ENCODE data around the gene LAMP1. TPM values are rescaled to one million over a fixed set of nuclear protein-coding genes. Genes with fewer than 3 reads are reported as not detected.
"Not testable (repeated sequence)": the region's sequence is repeated elsewhere in the genome, so short reads cannot be mapped to it uniquely, and the experiment has no call there.

The LAMP1 gene, protein sequence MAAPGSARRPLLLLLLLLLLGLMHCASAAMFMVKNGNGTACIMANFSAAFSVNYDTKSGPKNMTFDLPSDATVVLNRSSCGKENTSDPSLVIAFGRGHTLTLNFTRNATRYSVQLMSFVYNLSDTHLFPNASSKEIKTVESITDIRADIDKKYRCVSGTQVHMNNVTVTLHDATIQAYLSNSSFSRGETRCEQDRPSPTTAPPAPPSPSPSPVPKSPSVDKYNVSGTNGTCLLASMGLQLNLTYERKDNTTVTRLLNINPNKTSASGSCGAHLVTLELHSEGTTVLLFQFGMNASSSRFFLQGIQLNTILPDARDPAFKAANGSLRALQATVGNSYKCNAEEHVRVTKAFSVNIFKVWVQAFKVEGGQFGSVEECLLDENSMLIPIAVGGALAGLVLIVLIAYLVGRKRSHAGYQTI
- total RNA-seq (50.7 TPM), polyA plus RNA-seq (85.4 TPM)
- long read RNA-seq, donor 1, partial matches to known transcripts = 0 of 3 reads
- long read RNA-seq, donor 1, other reads (novel, unspliced or antisense) = 0 of 3 reads
- long read RNA-seq, donor 2 = 0 reads
- long read RNA-seq, donor 3, transcript LAMP1-201 (9 exons, 2,699 nt) = major isoform, 69 of 84 reads
- long read RNA-seq, donor 3, partial matches to known transcripts = 15 of 84 reads
- long read RNA-seq, donor 3, other reads (novel, unspliced or antisense) = 0 of 84 reads
- long read RNA-seq, donor 4, transcript LAMP1-201 (9 exons, 2,699 nt) = major isoform, 15 of 20 reads
- long read RNA-seq, donor 4, partial matches to known transcripts = 5 of 20 reads
- long read RNA-seq, donor 4, other reads (novel, unspliced or antisense) = 0 of 20 reads
- long read RNA-seq, donor 5, transcript LAMP1-201 (9 exons, 2,699 nt) = major isoform, 62 of 171 reads
- long read RNA-seq, donor 5, partial matches to known transcripts = 109 of 171 reads
- long read RNA-seq, donor 5, other reads (novel, unspliced or antisense) = 0 of 171 reads
- long read RNA-seq, donor 6, transcript LAMP1-201 (9 exons, 2,699 nt) = major isoform, 34 of 34 reads
- long read RNA-seq, donor 6, partial matches to known transcripts = 0 of 34 reads
- long read RNA-seq, donor 6, other reads (novel, unspliced or antisense) = 0 of 34 reads
- long read RNA-seq, donor 7, transcript LAMP1-201 (9 exons, 2,699 nt) = major isoform, 39 of 47 reads
- long read RNA-seq, donor 7, partial matches to known transcripts = 8 of 47 reads
- long read RNA-seq, donor 7, other reads (novel, unspliced or antisense) = 0 of 47 reads
- long read RNA-seq, donor 8, transcript LAMP1-201 (9 exons, 2,699 nt) = major isoform, 19 of 19 reads
- long read RNA-seq, donor 8, partial matches to known transcripts = 0 of 19 reads
- long read RNA-seq, donor 8, other reads (novel, unspliced or antisense) = 0 of 19 reads
- long read RNA-seq, donor 9, transcript LAMP1-201 (9 exons, 2,699 nt) = major isoform, 26 of 31 reads
- long read RNA-seq, donor 9, partial matches to known transcripts = 5 of 31 reads
- long read RNA-seq, donor 9, other reads (novel, unspliced or antisense) = 0 of 31 reads
- long read RNA-seq, donor 10, transcript LAMP1-201 (9 exons, 2,699 nt) = major isoform, 29 of 47 reads
- long read RNA-seq, donor 10, partial matches to known transcripts = 18 of 47 reads
- long read RNA-seq, donor 10, other reads (novel, unspliced or antisense) = 0 of 47 reads

GRCh38 chr13:113296823-113297369, at the start of gene LAMP1:
LAMP1 (plus strand) TSS chr13:113297239; CDS start chr13:113297435, 196 bp downstream.
- under 1% methylated on average over 74 of the region's 74 CpGs for WGBS
- no peaks in the 10 kb centered on the region for H3K36me3 ChIP-seq (ENCODE audit: control insufficient read depth in 2 of 2, insufficient read depth in 2 of 2, low read length in 1 of 2)

DNA sequence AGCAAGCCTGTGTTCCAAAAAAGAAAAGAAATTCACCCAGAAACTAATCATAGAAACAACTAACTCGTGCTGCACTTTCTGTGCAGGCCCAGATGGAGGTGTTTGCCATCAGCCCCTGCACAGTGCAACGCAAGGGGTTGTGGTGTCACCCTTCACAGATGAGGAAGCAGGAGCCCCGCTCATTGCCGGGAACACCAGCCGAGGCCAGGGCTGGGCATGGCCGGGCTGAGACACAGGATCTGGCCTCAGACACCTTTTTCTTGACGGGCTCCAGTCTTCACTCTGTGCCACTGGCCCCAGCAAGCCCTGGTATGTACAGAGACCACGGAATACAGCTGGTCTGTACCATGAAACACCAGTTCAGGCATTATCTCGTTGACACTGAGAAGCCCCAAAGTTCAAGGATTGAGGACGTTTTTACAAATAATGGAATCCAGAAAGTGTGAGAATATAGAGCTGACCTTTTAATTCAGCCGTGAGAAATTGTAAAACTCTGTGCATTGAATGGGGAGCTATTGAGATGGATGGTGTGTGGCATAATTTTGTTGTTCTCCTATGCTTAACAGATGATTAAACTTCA, 44.4 kb upstream of the LAMP1 start:
- Histone ChIP-seq H3K9me3 (ENCODE audit: control insufficient read depth in 2 of 2, insufficient read depth in 1 of 2, low read length in 1 of 2) (no peaks in the 10 kb centered on the region), H3K36me3 (ENCODE audit: control insufficient read depth in 2 of 2, insufficient read depth in 2 of 2, low read length in 1 of 2) (peaks cover 58 to 86% of the 10 kb centered on the region in 2 donors), H3K4me3 (ENCODE audit: low read length in 2 of 2) (no peak overlapping the region), H3K27ac (ENCODE audit: low read depth in 1 of 2, low read length in 1 of 2) (no peak overlapping the region), H3K4me1 (ENCODE audit: control insufficient read depth in 2 of 2, insufficient read depth in 2 of 2, low read length in 2 of 2) (no peaks in the 10 kb centered on the region), H3K27me3 (ENCODE audit: control insufficient read depth in 2 of 2, insufficient read depth in 1 of 2, low read length in 1 of 2) (no peaks in the 10 kb centered on the region)
- no peak for DNase-seq (ENCODE audit: low read depth in 6 of 9, low spot score in 9 of 9)
- 98% methylated on average over 11 of the region's 11 CpGs for WGBS

More at GRCh38 chr13:113296823-113297369, at the start of gene LAMP1:
- Histone ChIP-seq H3K4me3 (ENCODE audit: low read length in 2 of 2) (peak within 1 kb of the TSS; percentile 69 to 82), H3K27ac (ENCODE audit: low read depth in 1 of 2, low read length in 1 of 2) (peak within 1 kb of the TSS; percentile 86 to 89), H3K4me1 (ENCODE audit: control insufficient read depth in 2 of 2, insufficient read depth in 2 of 2, low read length in 2 of 2) (peaks cover 21 to 22% of the 10 kb centered on the region in 2 donors), H3K9me3 (ENCODE audit: control insufficient read depth in 2 of 2, insufficient read depth in 1 of 2, low read length in 1 of 2) (peaks cover 0 to 4% of the 10 kb centered on the region in 2 donors), H3K27me3 (ENCODE audit: control insufficient read depth in 2 of 2, insufficient read depth in 1 of 2, low read length in 1 of 2) (peaks cover 9 to 23% of the 10 kb centered on the region in 2 donors)
- DNase-seq (ENCODE audit: low read depth in 6 of 9, low spot score in 9 of 9) = peak; percentile 82 to 99 (median 98)

GRCh38 chr13:113257908-113258307, 39.1 kb upstream of the LAMP1 start:
- H3K36me3 ChIP-seq (ENCODE audit: control insufficient read depth in 2 of 2, insufficient read depth in 2 of 2, low read length in 1 of 2) = peaks cover 56 to 74% of the 10 kb centered on the region in 2 donors
- WGBS = 98% methylated on average over 6 of the region's 6 CpGs
- H3K27me3 ChIP-seq (ENCODE audit: control insufficient read depth in 2 of 2, insufficient read depth in 1 of 2, low read length in 1 of 2); H3K27ac ChIP-seq (ENCODE audit: low read depth in 1 of 2, low read length in 1 of 2); H3K4me1 ChIP-seq (ENCODE audit: control insufficient read depth in 2 of 2, insufficient read depth in 2 of 2, low read length in 2 of 2); H3K4me3 ChIP-seq (ENCODE audit: low read length in 2 of 2); DNase-seq (ENCODE audit: low read depth in 6 of 9, low spot score in 9 of 9); H3K9me3 ChIP-seq (ENCODE audit: control insufficient read depth in 2 of 2, insufficient read depth in 1 of 2, low read length in 1 of 2): not testable (repeated sequence)

GRCh38 chr13:113258321-113259054, 38.6 kb upstream of the LAMP1 start:
- no peaks in the 10 kb centered on the region for H3K4me1 ChIP-seq (ENCODE audit: control insufficient read depth in 2 of 2, insufficient read depth in 2 of 2, low read length in 2 of 2)
- peaks cover 0 to 6% of the 10 kb centered on the region in 2 donors for H3K9me3 ChIP-seq (ENCODE audit: control insufficient read depth in 2 of 2, insufficient read depth in 1 of 2, low read length in 1 of 2)
- no peak for DNase-seq (ENCODE audit: low read depth in 6 of 9, low spot score in 9 of 9)
- WGBS = 90% methylated on average over 5 of the region's 5 CpGs
- H3K4me3 ChIP-seq (ENCODE audit: low read length in 2 of 2) = no peak overlapping the region
- H3K27me3 ChIP-seq (ENCODE audit: control insufficient read depth in 2 of 2, insufficient read depth in 1 of 2, low read length in 1 of 2) = no peaks in the 10 kb centered on the region
- peaks cover 56 to 73% of the 10 kb centered on the region in 2 donors for H3K36me3 ChIP-seq (ENCODE audit: control insufficient read depth in 2 of 2, insufficient read depth in 2 of 2, low read length in 1 of 2)
- no peak overlapping the region for H3K27ac ChIP-seq (ENCODE audit: low read depth in 1 of 2, low read length in 1 of 2)

- no peak overlapping the region for H3K27ac ChIP-seq (ENCODE audit: low read depth in 1 of 2, low read length in 1 of 2)
- DNase-seq (ENCODE audit: low read depth in 6 of 9, low spot score in 9 of 9) = no peak
- WGBS = 97% methylated on average over 13 of the region's 13 CpGs
- no peaks in the 10 kb centered on the region for H3K27me3 ChIP-seq (ENCODE audit: control insufficient read depth in 2 of 2, insufficient read depth in 1 of 2, low read length in 1 of 2)
- no peaks in the 10 kb centered on the region for H3K4me1 ChIP-seq (ENCODE audit: control insufficient read depth in 2 of 2, insufficient read depth in 2 of 2, low read length in 2 of 2)
- H3K9me3 ChIP-seq (ENCODE audit: control insufficient read depth in 2 of 2, insufficient read depth in 1 of 2, low read length in 1 of 2) = peaks cover 0 to 6% of the 10 kb centered on the region in 2 donors
- H3K4me3 ChIP-seq (ENCODE audit: low read length in 2 of 2) = no peak overlapping the region
- peaks cover 48 to 61% of the 10 kb centered on the region in 2 donors for H3K36me3 ChIP-seq (ENCODE audit: control insufficient read depth in 2 of 2, insufficient read depth in 2 of 2, low read length in 1 of 2)
Observed at GRCh38 chr13:113260996-113261395, 36.0 kb upstream of the LAMP1 start.

DNA sequence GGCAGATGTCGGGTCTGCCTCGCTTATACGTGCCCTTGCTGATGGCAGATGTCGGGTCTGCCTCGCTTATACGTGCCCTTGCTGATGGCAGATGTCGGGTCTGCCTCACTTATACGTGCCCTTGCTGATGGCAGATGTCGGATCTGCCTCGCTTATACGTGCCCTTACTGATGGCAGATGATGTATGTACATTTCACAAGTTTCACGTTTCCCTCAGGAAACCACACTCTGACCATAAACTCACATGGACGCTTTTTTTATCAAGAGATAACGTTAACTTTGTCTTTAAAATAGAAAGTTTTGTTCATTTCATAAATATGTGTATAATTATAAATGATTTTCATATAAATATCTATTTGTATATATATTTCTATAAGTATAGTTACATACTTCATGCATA, 34.0 kb upstream of the LAMP1 start:
- peaks cover 35 to 46% of the 10 kb centered on the region in 2 donors for H3K36me3 ChIP-seq (ENCODE audit: control insufficient read depth in 2 of 2, insufficient read depth in 2 of 2, low read length in 1 of 2)
- H3K27ac ChIP-seq (ENCODE audit: low read depth in 1 of 2, low read length in 1 of 2); H3K9me3 ChIP-seq (ENCODE audit: control insufficient read depth in 2 of 2, insufficient read depth in 1 of 2, low read length in 1 of 2); DNase-seq (ENCODE audit: low read depth in 6 of 9, low spot score in 9 of 9); H3K4me3 ChIP-seq (ENCODE audit: low read length in 2 of 2); H3K27me3 ChIP-seq (ENCODE audit: control insufficient read depth in 2 of 2, insufficient read depth in 1 of 2, low read length in 1 of 2); H3K4me1 ChIP-seq (ENCODE audit: control insufficient read depth in 2 of 2, insufficient read depth in 2 of 2, low read length in 2 of 2): not testable (repeated sequence)
- 68% methylated on average over 14 of the region's 14 CpGs for WGBS

DNA sequence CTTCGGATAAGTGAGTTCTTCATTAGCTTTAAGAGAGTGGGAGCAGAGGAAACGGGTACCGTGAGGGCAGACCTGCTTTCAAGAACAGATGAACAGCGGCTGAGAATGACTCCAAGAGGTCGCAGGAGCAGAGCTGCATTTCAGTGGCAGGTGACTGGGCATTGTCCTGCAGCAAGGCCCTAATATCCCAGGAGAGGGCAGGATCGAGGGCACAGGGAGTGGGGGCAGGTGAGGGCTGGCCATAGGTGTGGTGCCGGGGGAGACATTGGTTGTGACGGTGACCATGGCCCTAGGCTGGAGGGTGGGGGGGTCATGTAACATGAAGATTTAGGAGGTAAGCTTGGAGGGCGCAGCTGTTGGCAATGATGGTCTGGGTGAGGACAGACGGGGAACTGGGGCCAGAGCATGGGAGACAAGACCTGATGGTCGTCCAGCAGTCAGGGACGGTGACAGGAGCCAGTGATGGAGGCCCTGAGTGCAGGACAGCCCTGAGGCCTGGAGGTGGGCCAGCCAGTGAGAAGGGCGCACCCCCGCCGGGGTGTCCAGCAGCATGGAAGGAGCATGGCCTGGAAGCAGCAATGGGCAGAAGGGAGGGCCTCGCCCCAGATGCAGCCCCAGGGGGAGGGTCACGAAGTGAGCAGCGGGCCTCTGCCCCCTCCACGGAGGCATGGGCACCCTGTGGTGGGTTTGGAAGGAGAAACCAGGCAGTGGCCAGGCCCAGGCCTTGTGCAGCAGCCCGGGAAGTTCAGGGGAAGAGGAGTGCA, 29.2 kb upstream of the LAMP1 start:
- 98% methylated on average over 20 of the region's 20 CpGs for WGBS
- no peaks in the 10 kb centered on the region for H3K27me3 ChIP-seq (ENCODE audit: control insufficient read depth in 2 of 2, insufficient read depth in 1 of 2, low read length in 1 of 2)
- H3K4me1 ChIP-seq (ENCODE audit: control insufficient read depth in 2 of 2, insufficient read depth in 2 of 2, low read length in 2 of 2) = no peaks in the 10 kb centered on the region
- no peak overlapping the region for H3K4me3 ChIP-seq (ENCODE audit: low read length in 2 of 2)
- DNase-seq (ENCODE audit: low read depth in 6 of 9, low spot score in 9 of 9) = no peak
- no peaks in the 10 kb centered on the region for H3K9me3 ChIP-seq (ENCODE audit: control insufficient read depth in 2 of 2, insufficient read depth in 1 of 2, low read length in 1 of 2)
- H3K27ac ChIP-seq (ENCODE audit: low read depth in 1 of 2, low read length in 1 of 2) = no peak overlapping the region
- peaks cover 9 to 12% of the 10 kb centered on the region in 2 donors for H3K36me3 ChIP-seq (ENCODE audit: control insufficient read depth in 2 of 2, insufficient read depth in 2 of 2, low read length in 1 of 2)

All from thymus (tissue), 14 donors.